T-helper 17 cell (primary cell): ENCODE results near the gene TTC38. TPM values are rescaled to one million over a fixed set of nuclear protein-coding genes. Genes with fewer than 3 reads are reported as not detected.

ENCODE experiments used
- ATAC-seq: fragments of 150-1000 bp; cut with Tn5 transposase; 2 replicates; pipeline ENCODE4 v1.10.0; 2021; ENCODE audit warnings: mild to moderate bottlenecking, moderate library complexity
- DNase-seq, 3 donors: peaks; one replicate each; pipeline versions ENCODE4 v3.0.0 to v3.0.0-alpha.2; 2020 to 2021
- H3K9me3 ChIP-seq: one replicate; pipeline ENCODE4 v1.7.0; 2013; ENCODE audit warnings: low read length, mild to moderate bottlenecking; ENCODE audit not compliant: control insufficient read depth, poor library complexity, severe bottlenecking
- H3K27ac Mint-ChIP-seq: one replicate; pipeline ENCODE4 v1.8.0; 2022; ENCODE audit warnings: mild to moderate bottlenecking, moderate library complexity, mixed read lengths
- H3K27me3 Mint-ChIP-seq: one replicate; pipeline ENCODE4 v1.8.0; 2022; ENCODE audit warnings: mixed read lengths
- H3K36me3 Mint-ChIP-seq: one replicate; pipeline ENCODE4 v1.8.0; 2022; ENCODE audit warnings: low read depth, mixed read lengths
- H3K4me1 Mint-ChIP-seq: one replicate; pipeline ENCODE4 v1.8.0; 2022; ENCODE audit warnings: mild to moderate bottlenecking, mixed read lengths
- H3K4me3 Mint-ChIP-seq: one replicate; pipeline ENCODE4 v1.8.0; 2022; ENCODE audit warnings: mild to moderate bottlenecking, moderate library complexity, mixed read lengths
- total RNA-seq, 4 donors: library from RNA in 2 of 4; stranded (reverse) in 2 of 4; gene quantifications; one replicate each; pipeline ENCODE4 v1.2.3 and lab custom pipeline; 2022 to 2026

The TTC38 gene
- total RNA-seq, 2 donors from 2014 or later, result 4.3 to 7.1 TPM

GRCh38 chr22:46275455-46276122, 7.8 kb downstream of the TTC38 start:
- Mint-ChIP-seq H3K4me3 (no peak overlapping the region), H3K36me3 (peaks cover 6% of the 10 kb centered on the region), H3K27me3 (no peaks in the 10 kb centered on the region), H3K4me1 (peaks cover 4% of the 10 kb centered on the region), H3K27ac (no peak overlapping the region)
- no peaks in the 10 kb centered on the region for H3K9me3 ChIP-seq
- ATAC-seq (no peak), DNase-seq (no peak)

GRCh38 chr22:46276563-46276962, 8.8 kb downstream of the TTC38 start:
- no peak overlapping the region for H3K27ac Mint-ChIP-seq
- peaks cover 6% of the 10 kb centered on the region for H3K36me3 Mint-ChIP-seq
- DNase-seq (no peak), ATAC-seq (no peak)
- H3K9me3 ChIP-seq, result no peaks in the 10 kb centered on the region
- H3K4me1 Mint-ChIP-seq, result peaks cover 2% of the 10 kb centered on the region
- no peaks in the 10 kb centered on the region for H3K27me3 Mint-ChIP-seq
- H3K4me3 Mint-ChIP-seq, result no peak overlapping the region

GRCh38 chr22:46278656-46279645, 11.1 kb downstream of the TTC38 start:
- no peak overlapping the region for H3K27ac Mint-ChIP-seq
- no peak for DNase-seq
- H3K4me3 Mint-ChIP-seq, result no peak overlapping the region

DNA sequence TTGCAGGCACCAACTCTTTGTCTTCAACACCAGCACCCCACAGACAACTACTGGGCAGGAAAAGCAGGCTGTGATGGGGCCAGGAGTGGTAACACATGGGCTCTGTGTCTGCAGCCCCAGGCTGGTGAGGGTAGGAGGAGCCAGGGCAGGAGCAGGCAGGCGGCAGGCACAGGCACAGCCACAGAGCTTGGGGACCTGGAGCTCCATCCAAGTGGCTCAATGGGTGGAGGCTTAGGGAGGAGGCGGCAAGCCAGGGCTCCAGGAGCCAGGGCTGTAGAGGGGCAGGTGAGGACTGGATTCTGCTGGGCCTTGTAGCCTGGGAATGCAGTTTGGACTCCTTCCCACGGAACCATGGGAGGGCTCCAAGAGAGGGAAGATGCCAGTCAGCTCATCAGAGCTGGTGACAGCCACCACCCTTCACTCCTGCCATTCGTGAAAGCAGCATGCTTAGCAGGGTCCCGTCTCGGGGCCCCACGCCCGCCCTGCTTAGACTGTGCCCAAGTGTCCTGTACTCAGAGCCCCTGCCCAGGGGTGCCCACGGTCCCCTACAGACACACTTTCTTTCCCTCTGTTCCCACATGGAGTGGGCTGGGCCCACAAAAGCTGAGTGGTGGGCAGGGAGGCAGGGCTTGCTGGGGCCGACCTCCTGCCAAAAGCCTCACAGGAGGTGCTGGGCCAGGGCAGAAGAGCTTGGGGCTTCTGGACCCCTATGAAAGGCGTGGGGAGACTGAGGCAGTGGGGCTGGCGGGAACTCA, 12.4 kb downstream of the TTC38 start:
- no peaks in the 10 kb centered on the region for H3K9me3 ChIP-seq
- no peak for DNase-seq
- ATAC-seq, result no peak
- no peaks in the 10 kb centered on the region for H3K27me3 Mint-ChIP-seq
- H3K4me1 Mint-ChIP-seq, result peaks cover 2% of the 10 kb centered on the region
- no peak overlapping the region for H3K4me3 Mint-ChIP-seq
- peak overlapping the region; percentile 51 for H3K27ac Mint-ChIP-seq
- H3K36me3 Mint-ChIP-seq, result peaks cover 8% of the 10 kb centered on the region

More at GRCh38 chr22:46278656-46279645, 11.1 kb downstream of the TTC38 start:
- no peaks in the 10 kb centered on the region for H3K27me3 Mint-ChIP-seq
- peaks cover 8% of the 10 kb centered on the region for H3K36me3 Mint-ChIP-seq
- H3K9me3 ChIP-seq, result no peaks in the 10 kb centered on the region
- peaks cover 2% of the 10 kb centered on the region for H3K4me1 Mint-ChIP-seq
- no peak for ATAC-seq

DNA sequence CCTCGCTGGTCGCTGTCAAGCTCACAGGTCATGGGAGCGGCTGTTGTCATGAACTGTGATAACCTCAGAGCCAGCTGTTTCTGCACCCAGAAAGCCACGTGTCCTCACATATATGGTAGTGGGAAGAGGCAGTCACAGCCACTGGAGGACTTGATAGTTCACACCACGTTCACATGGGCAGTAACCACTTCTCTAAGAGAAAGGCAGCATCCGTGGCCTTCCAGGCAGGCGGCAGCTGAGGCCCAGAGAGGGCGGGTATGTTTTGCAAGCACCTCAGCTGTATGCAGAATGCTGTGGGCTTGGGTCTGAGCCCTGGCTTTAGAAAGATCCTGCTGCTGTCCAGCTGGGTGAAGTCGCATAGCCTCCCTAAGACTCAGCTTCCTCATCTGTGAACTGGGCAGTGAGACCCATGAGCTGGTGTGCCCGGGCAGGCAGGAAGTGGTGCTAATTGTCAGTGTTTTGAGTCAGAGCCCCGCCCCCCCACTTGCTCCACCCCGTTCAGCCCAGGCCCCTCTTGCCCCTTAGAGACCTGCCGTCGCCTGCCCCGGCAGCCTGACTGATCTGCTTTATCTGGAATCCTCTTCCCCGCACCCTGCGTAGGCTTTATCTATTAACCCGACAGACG, 13.3 kb downstream of the TTC38 start:
- H3K4me3 Mint-ChIP-seq, result no peak overlapping the region
- no peaks in the 10 kb centered on the region for H3K9me3 ChIP-seq
- no peaks in the 10 kb centered on the region for H3K27me3 Mint-ChIP-seq
- DNase-seq (no peak), ATAC-seq (peak; percentile 23)
- peaks cover 2% of the 10 kb centered on the region for H3K4me1 Mint-ChIP-seq
- H3K27ac Mint-ChIP-seq, result peak overlapping the region; percentile 51
- H3K36me3 Mint-ChIP-seq, result peaks cover 2% of the 10 kb centered on the region

DNA sequence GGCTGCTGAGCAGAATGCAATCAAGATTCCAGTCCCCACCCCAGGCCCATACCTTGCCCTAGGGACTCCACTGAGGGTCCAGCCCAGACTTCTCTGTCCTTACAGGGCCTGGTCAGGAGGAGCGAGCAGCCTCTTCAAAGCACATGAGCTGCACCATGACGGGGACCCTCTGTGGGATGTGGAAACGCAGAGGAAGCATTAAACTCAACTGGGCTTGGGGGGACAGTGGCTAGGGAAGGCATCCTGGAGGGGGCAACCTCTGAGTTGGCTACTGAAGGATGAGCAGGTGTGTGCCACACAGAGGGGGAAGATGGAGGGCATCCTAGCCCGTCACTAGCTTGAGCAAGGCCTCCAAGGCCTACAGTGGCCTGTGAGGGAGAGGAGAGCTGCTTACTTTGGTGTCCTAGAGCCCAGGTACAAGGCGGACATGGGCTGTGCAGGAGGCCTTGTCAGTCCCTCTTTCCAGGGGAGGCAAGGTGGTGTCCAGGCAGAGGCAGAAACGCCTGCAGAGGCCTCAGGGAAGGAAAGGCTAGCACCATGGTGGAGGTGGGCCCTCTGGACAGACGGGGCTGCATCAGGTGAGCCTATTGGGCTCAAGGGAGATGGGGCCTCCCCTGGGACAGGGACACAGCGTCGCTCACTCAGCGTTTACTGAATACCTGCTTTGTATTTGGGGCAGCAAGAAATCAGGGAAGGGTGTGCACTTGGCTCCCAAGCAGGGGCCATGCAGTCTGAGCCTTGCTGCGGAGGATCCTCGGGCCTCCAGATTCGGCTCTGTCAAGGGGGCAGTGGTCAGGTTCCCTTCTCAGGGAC, 14.3 kb downstream of the TTC38 start:
- Mint-ChIP-seq H3K4me3 (no peak overlapping the region), H3K4me1 (peaks cover 2% of the 10 kb centered on the region)
- no peak for DNase-seq

DNA sequence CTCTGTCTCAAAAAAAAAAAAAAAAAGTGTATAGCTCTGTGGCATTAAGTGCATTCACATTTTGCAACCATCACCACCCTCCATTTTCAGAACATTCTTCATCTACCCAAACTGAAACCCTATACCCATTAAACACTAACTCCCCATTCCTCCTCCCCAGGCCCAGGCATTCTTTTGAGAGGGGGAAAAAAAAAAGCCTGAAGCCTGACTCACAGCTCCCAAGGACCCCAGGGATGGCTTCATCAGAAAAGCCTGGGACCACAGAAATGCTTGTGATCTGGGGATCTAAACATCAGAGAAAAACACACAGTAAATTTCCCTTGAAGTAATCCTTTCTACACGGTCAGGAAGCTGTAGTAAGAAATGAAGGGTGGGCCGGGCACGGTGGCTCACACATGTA, 18.2 kb downstream of the TTC38 start:
- ATAC-seq (no peak), DNase-seq (no peak)
- H3K4me1 Mint-ChIP-seq, result peaks cover 10% of the 10 kb centered on the region
- H3K4me3 Mint-ChIP-seq, result no peak overlapping the region
- H3K27me3 Mint-ChIP-seq, result no peaks in the 10 kb centered on the region
- no peaks in the 10 kb centered on the region for H3K9me3 ChIP-seq
- H3K36me3 Mint-ChIP-seq, result peaks cover 4% of the 10 kb centered on the region
- no peak overlapping the region for H3K27ac Mint-ChIP-seq

More for the DNA sequence above, 14.3 kb downstream of the TTC38 start:
- H3K36me3 Mint-ChIP-seq, result peaks cover 2% of the 10 kb centered on the region
- H3K27me3 Mint-ChIP-seq, result no peaks in the 10 kb centered on the region
- no peak for ATAC-seq
- H3K27ac Mint-ChIP-seq, result no peak overlapping the region
- no peaks in the 10 kb centered on the region for H3K9me3 ChIP-seq

- H3K9me3 ChIP-seq, result no peaks in the 10 kb centered on the region
- Mint-ChIP-seq H3K4me1 (peaks cover 10% of the 10 kb centered on the region), H3K36me3 (peaks cover 2% of the 10 kb centered on the region), H3K4me3 (no peak overlapping the region), H3K27me3 (no peaks in the 10 kb centered on the region), H3K27ac (peak overlapping the region; percentile 37)
- no peak for DNase-seq
- no peak for ATAC-seq
These were observed 19.4 kb downstream of the TTC38 start for GRCh38 chr22:46286941-46287872.

- ATAC-seq (peak; percentile 42), DNase-seq (no peak)
- H3K4me3 Mint-ChIP-seq, result no peak overlapping the region
- peak overlapping the region; percentile 37 for H3K27ac Mint-ChIP-seq
- H3K4me1 Mint-ChIP-seq, result peaks cover 13% of the 10 kb centered on the region
- H3K27me3 Mint-ChIP-seq, result no peaks in the 10 kb centered on the region
- peaks cover 2% of the 10 kb centered on the region for H3K36me3 Mint-ChIP-seq
- no peaks in the 10 kb centered on the region for H3K9me3 ChIP-seq
These were observed 20.3 kb downstream of the TTC38 start for GRCh38 chr22:46287873-46288751.

- no peaks in the 10 kb centered on the region for H3K9me3 ChIP-seq
- Mint-ChIP-seq H3K36me3 (peaks cover 2% of the 10 kb centered on the region), H3K27ac (no peak overlapping the region), H3K4me3 (no peak overlapping the region), H3K4me1 (peaks cover 13% of the 10 kb centered on the region), H3K27me3 (no peaks in the 10 kb centered on the region)
- ATAC-seq (no peak), DNase-seq (no peak)
These were observed 21.0 kb downstream of the TTC38 start for GRCh38 chr22:46288846-46289243.
